Measurements from ENCODE around the gene GOLGA8J. TPM values are rescaled to one million over a fixed set of nuclear protein-coding genes. Genes with fewer than 3 reads are reported as not detected.
"Not testable (repeated sequence)": the region's sequence is repeated elsewhere in the genome, so short reads cannot be mapped to it uniquely, and the experiment has no call there.

GOLGA8J gene
- total RNA-seq (under 0.01 TPM in 1 of 2 replicates, not detected in the other), polyA plus RNA-seq (not detected in 2 replicates), polyA minus RNA-seq (ENCODE audit: low replicate concordance) (not detected in 2 replicates)
- polyA plus RNA-seq (2012), result not detected in 2 replicates

GRCh38 chr15:30082655-30083054 lies at the start of gene GOLGA8J:
Gene GOLGA8J, plus strand, starts transcription at chr15:30082955. Its CDS starts 98 bp downstream, at chr15:30083053.
- H3K79me2 ChIP-seq (ENCODE audit: control insufficient read depth, insufficient read depth, low read length); H2AFZ ChIP-seq (ENCODE audit: low read length); H3K27ac ChIP-seq (ENCODE audit: insufficient read depth, low read length); H3K4me1 ChIP-seq (ENCODE audit: control insufficient read depth, extremely low read depth, insufficient read depth, low read length); H4K20me1 ChIP-seq (ENCODE audit: control insufficient read depth, extremely low read depth, insufficient read depth, low read length); H3K9me3 ChIP-seq (ENCODE audit: control insufficient read depth, insufficient read depth, low read depth, low read length); H3K4me2 ChIP-seq (ENCODE audit: extremely low read depth, insufficient read depth, low read length); DNase-seq (ENCODE audit: low read depth in 2 of 2); H3K36me3 ChIP-seq (ENCODE audit: control insufficient read depth, insufficient read depth, low read length); H3K9ac ChIP-seq (ENCODE audit: insufficient read depth, low read length); H3K27me3 ChIP-seq (ENCODE audit: control insufficient read depth, insufficient read depth, low read length); H3K4me3 ChIP-seq (replicated peaks in 1 of 4; ENCODE audit: control extremely low read depth in 1 of 4, insufficient read depth in 1 of 4, low read depth in 3 of 4, low read length in 4 of 4): not testable (repeated sequence)

- H3K9me3 ChIP-seq (ENCODE audit: control insufficient read depth, insufficient read depth, low read depth, low read length), result no peaks in the 10 kb centered on the region
- H3K9ac ChIP-seq (ENCODE audit: insufficient read depth, low read length), result no peak overlapping the region
- H3K4me3 ChIP-seq (replicated peaks in 1 of 4; ENCODE audit: control extremely low read depth in 1 of 4, insufficient read depth in 1 of 4, low read depth in 3 of 4, low read length in 4 of 4), result no peak overlapping the region
- no peak overlapping the region for H3K4me2 ChIP-seq (ENCODE audit: extremely low read depth, insufficient read depth, low read length)
- no peaks in the 10 kb centered on the region for H4K20me1 ChIP-seq (ENCODE audit: control insufficient read depth, extremely low read depth, insufficient read depth, low read length)
- H3K4me1 ChIP-seq (ENCODE audit: control insufficient read depth, extremely low read depth, insufficient read depth, low read length), result no peaks in the 10 kb centered on the region
- TF ChIP-seq CTCF (conservative IDR thresholded peaks at IDR 0.05 in 1 of 2, IDR thresholded peaks at IDR 0.05 in 1 of 2; ENCODE audit: low read depth in 1 of 2, low read length in 2 of 2) (no peak), EZH2 (IDR thresholded peaks at IDR 0.05; ENCODE audit: low read length, missing control alignments) (no peak)
- no peaks in the 10 kb centered on the region for H3K36me3 ChIP-seq (ENCODE audit: control insufficient read depth, insufficient read depth, low read length)
- H3K79me2 ChIP-seq (ENCODE audit: control insufficient read depth, insufficient read depth, low read length), result no peaks in the 10 kb centered on the region
- DNase-seq (ENCODE audit: low read depth in 2 of 2), result no peak
- no peaks in the 10 kb centered on the region for H3K27me3 ChIP-seq (ENCODE audit: control insufficient read depth, insufficient read depth, low read length)
- H3K27ac ChIP-seq (ENCODE audit: insufficient read depth, low read length), result no peak overlapping the region
- no peak overlapping the region for H2AFZ ChIP-seq (ENCODE audit: low read length)
Measured at GRCh38 chr15:30033211-30033610, 49.5 kb upstream of the GOLGA8J start.

- H3K9me3 ChIP-seq (ENCODE audit: control insufficient read depth, insufficient read depth, low read depth, low read length), result no peaks in the 10 kb centered on the region
- no peaks in the 10 kb centered on the region for H3K4me1 ChIP-seq (ENCODE audit: control insufficient read depth, extremely low read depth, insufficient read depth, low read length)
- no peak overlapping the region for H3K4me2 ChIP-seq (ENCODE audit: extremely low read depth, insufficient read depth, low read length)
- no peaks in the 10 kb centered on the region for H3K36me3 ChIP-seq (ENCODE audit: control insufficient read depth, insufficient read depth, low read length)
- no peaks in the 10 kb centered on the region for H3K79me2 ChIP-seq (ENCODE audit: control insufficient read depth, insufficient read depth, low read length)
- TF ChIP-seq EZH2 (IDR thresholded peaks at IDR 0.05; ENCODE audit: low read length, missing control alignments) (no peak), CTCF (conservative IDR thresholded peaks at IDR 0.05 in 1 of 2, IDR thresholded peaks at IDR 0.05 in 1 of 2; ENCODE audit: low read depth in 1 of 2, low read length in 2 of 2) (no peak)
- no peak overlapping the region for H3K9ac ChIP-seq (ENCODE audit: insufficient read depth, low read length)
- no peak overlapping the region for H2AFZ ChIP-seq (ENCODE audit: low read length)
- no peaks in the 10 kb centered on the region for H3K27me3 ChIP-seq (ENCODE audit: control insufficient read depth, insufficient read depth, low read length)
- no peak overlapping the region for H3K27ac ChIP-seq (ENCODE audit: insufficient read depth, low read length)
- no peak for DNase-seq (ENCODE audit: low read depth in 2 of 2)
- no peak overlapping the region for H3K4me3 ChIP-seq (replicated peaks in 1 of 4; ENCODE audit: control extremely low read depth in 1 of 4, insufficient read depth in 1 of 4, low read depth in 3 of 4, low read length in 4 of 4)
- H4K20me1 ChIP-seq (ENCODE audit: control insufficient read depth, extremely low read depth, insufficient read depth, low read length), result no peaks in the 10 kb centered on the region
Measured at GRCh38 chr15:30033763-30034162, 49.0 kb upstream of the GOLGA8J start.

Measured in fibroblast of lung (primary cell).